C4-2B (cell line): Measurements from ENCODE around the gene SHLD1.

ENCODE experiments used
- ZFX ChIP-seq: fragments of 450-650 bp; IDR thresholded peaks from 2 replicates; pipeline ENCODE4 v1.6.1; 2017
- TF ChIP-seq, protein P1 (sequence below): fragments of 450-650 bp; conservative IDR thresholded peaks from 2 replicates; pipeline ENCODE4 v1.5.1; 2017; ENCODE audit warnings: mild to moderate bottlenecking

DNA sequence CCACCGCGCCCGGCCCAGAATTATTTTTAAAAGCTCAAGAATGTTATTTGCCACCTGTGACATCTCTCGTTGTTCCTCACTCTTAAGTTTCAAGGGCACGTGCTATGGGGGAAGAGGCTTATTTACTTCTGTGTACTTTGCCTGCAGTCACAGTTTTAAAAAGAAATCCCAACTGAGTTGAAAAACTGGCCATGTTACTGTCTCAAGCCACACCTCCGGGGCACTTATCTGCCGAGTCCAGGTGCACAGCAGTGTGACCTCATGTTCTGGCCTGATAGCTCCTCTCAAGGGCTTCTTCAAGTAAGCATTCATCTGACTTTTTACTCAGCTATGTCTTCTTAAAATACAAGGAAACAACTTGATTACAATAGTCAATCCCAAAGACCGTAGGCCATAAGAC lies 34.5 kb downstream of the SHLD1 start:
- TF ChIP-seq, protein P1, sequence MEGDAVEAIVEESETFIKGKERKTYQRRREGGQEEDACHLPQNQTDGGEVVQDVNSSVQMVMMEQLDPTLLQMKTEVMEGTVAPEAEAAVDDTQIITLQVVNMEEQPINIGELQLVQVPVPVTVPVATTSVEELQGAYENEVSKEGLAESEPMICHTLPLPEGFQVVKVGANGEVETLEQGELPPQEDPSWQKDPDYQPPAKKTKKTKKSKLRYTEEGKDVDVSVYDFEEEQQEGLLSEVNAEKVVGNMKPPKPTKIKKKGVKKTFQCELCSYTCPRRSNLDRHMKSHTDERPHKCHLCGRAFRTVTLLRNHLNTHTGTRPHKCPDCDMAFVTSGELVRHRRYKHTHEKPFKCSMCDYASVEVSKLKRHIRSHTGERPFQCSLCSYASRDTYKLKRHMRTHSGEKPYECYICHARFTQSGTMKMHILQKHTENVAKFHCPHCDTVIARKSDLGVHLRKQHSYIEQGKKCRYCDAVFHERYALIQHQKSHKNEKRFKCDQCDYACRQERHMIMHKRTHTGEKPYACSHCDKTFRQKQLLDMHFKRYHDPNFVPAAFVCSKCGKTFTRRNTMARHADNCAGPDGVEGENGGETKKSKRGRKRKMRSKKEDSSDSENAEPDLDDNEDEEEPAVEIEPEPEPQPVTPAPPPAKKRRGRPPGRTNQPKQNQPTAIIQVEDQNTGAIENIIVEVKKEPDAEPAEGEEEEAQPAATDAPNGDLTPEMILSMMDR: no peak
- TF ChIP-seq ZFX: no peak
